Neural cell (in vitro differentiated cells): ENCODE results near the gene FAM184A.

Source experiments
- EZH2 ChIP-seq: fragments of 200-600, 300-800 bp; shearing (Covaris generic), sonication (generic); IDR thresholded peaks from 2 replicates; pipeline ENCODE4 v1.6.1; 2014; ENCODE audit warnings: antibody characterized with exemption, low read length, borderline replicate concordance, mild to moderate bottlenecking; ENCODE audit not compliant: insufficient read depth, poor library complexity, severe bottlenecking
- MXI1 ChIP-seq: fragments of 450-650 bp; conservative IDR thresholded peaks from 2 replicates; pipeline ENCODE4 v1.6.1; 2014; ENCODE audit warnings: antibody characterized with exemption, mild to moderate bottlenecking; ENCODE audit not compliant: poor library complexity, severe bottlenecking
- POLR2AphosphoS5 ChIP-seq: IDR thresholded peaks from 2 replicates; pipeline ENCODE4 v1.6.1; 2012
- SMC3 ChIP-seq: fragments of 450-650 bp; conservative IDR thresholded peaks from 2 replicates; pipeline ENCODE4 v1.6.1; 2014; ENCODE audit warnings: antibody characterized with exemption, mild to moderate bottlenecking, moderate library complexity; ENCODE audit not compliant: poor library complexity
- TAF1 ChIP-seq: IDR thresholded peaks from 2 replicates; pipeline ENCODE4 v1.6.1; 2012; ENCODE audit warnings: low read depth
- TF ChIP-seq, protein P1 (sequence below): fragments of 450-650 bp; IDR thresholded peaks from 2 replicates; pipeline ENCODE4 v1.5.1; 2014; ENCODE audit warnings: antibody characterized with exemption, mild to moderate bottlenecking, moderate library complexity; ENCODE audit not compliant: poor library complexity, severe bottlenecking

DNA sequence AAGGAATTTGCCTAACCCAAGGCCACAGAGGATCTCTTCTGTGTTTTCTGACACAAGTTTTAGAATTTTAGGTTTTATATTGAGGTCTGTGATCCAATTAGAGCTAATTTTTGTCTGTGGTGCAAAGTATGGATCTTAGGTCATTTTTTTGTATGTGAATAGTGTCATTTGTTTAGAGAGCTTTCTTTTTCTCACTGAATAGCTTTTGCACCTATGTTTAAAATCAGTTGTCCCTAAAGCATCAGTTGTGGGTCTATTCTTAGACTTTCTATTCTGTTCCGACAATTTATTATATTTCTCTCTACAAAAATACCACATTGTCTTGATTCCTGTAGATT, 143.2 kb downstream of the FAM184A start:
- TF ChIP-seq, protein P1, sequence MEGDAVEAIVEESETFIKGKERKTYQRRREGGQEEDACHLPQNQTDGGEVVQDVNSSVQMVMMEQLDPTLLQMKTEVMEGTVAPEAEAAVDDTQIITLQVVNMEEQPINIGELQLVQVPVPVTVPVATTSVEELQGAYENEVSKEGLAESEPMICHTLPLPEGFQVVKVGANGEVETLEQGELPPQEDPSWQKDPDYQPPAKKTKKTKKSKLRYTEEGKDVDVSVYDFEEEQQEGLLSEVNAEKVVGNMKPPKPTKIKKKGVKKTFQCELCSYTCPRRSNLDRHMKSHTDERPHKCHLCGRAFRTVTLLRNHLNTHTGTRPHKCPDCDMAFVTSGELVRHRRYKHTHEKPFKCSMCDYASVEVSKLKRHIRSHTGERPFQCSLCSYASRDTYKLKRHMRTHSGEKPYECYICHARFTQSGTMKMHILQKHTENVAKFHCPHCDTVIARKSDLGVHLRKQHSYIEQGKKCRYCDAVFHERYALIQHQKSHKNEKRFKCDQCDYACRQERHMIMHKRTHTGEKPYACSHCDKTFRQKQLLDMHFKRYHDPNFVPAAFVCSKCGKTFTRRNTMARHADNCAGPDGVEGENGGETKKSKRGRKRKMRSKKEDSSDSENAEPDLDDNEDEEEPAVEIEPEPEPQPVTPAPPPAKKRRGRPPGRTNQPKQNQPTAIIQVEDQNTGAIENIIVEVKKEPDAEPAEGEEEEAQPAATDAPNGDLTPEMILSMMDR, result no peak
- TF ChIP-seq MXI1, result no peak
- TF ChIP-seq TAF1, result no peak
- TF ChIP-seq POLR2AphosphoS5, result no peak
- TF ChIP-seq SMC3, result no peak
- TF ChIP-seq EZH2, result no peak
